Endothelial cell of umbilical vein (primary cell): ENCODE measurements around the gene USP43.

Experiments
- EZH2 ChIP-seq: IDR thresholded peaks from 2 replicates; pipeline ENCODE4 v1.6.1; 2012; ENCODE audit warnings: borderline replicate concordance, low read depth, mild to moderate bottlenecking, moderate library complexity, low read length, inconsistent platforms; ENCODE audit not compliant: severe bottlenecking
- FOS ChIP-seq: IDR thresholded peaks from 2 replicates; pipeline ENCODE4 v1.6.1; 2011; ENCODE audit warnings: mild to moderate bottlenecking, low read length, moderate library complexity, borderline replicate concordance; ENCODE audit not compliant: insufficient read depth
- MAX ChIP-seq: IDR thresholded peaks from 2 replicates; pipeline ENCODE4 v1.6.1; 2011; ENCODE audit not compliant: insufficient read depth, insufficient read length
- POLR2A ChIP-seq: IDR thresholded peaks from 2 replicates; pipeline ENCODE4 v1.6.1; 2012; ENCODE audit warnings: low read depth, mild to moderate bottlenecking, control low read depth, low read length
- POLR2AphosphoS5 ChIP-seq: IDR thresholded peaks from 2 replicates; pipeline ENCODE4 v1.6.1; 2012; ENCODE audit warnings: low read depth, mild to moderate bottlenecking, control low read depth, low read length, moderate library complexity; ENCODE audit not compliant: insufficient read depth
- TF ChIP-seq, protein P1 (sequence below), 2 donors: IDR thresholded peaks; 1 replicate in 1 of 2; 2 replicates in 1 of 2; pipeline ENCODE4 v1.5.1; 2011; ENCODE audit warnings: low read length in 2 of 2, mild to moderate bottlenecking in 2 of 2, moderate library complexity in 2 of 2, control low read depth in 1 of 2, inconsistent platforms in 1 of 2, low read depth in 1 of 2; ENCODE audit not compliant: insufficient read depth in 1 of 2; ENCODE audit errors: extremely low read depth in 1 of 2

GRCh38 chr17:9726291-9726690, 81.0 kb downstream of the USP43 start:
- TF ChIP-seq, protein P1, sequence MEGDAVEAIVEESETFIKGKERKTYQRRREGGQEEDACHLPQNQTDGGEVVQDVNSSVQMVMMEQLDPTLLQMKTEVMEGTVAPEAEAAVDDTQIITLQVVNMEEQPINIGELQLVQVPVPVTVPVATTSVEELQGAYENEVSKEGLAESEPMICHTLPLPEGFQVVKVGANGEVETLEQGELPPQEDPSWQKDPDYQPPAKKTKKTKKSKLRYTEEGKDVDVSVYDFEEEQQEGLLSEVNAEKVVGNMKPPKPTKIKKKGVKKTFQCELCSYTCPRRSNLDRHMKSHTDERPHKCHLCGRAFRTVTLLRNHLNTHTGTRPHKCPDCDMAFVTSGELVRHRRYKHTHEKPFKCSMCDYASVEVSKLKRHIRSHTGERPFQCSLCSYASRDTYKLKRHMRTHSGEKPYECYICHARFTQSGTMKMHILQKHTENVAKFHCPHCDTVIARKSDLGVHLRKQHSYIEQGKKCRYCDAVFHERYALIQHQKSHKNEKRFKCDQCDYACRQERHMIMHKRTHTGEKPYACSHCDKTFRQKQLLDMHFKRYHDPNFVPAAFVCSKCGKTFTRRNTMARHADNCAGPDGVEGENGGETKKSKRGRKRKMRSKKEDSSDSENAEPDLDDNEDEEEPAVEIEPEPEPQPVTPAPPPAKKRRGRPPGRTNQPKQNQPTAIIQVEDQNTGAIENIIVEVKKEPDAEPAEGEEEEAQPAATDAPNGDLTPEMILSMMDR (IDR thresholded peaks at IDR 0.05; ENCODE audit: extremely low read depth in 1 of 2, insufficient read depth in 1 of 2, low read depth in 1 of 2, low read length in 2 of 2): no peak
- no peak for TF ChIP-seq POLR2AphosphoS5
- no peak for TF ChIP-seq POLR2A
- TF ChIP-seq MAX: no peak
- no peak for TF ChIP-seq EZH2
- TF ChIP-seq FOS: no peak
